NCI-H146 treated with DMSO at 0.1 percent for 48 hours (cell line): ENCODE results near the gene TPR.

Source experiments
- DNase-seq: peaks from one replicate; lab custom pipeline; 2025; ENCODE audit not compliant: unreplicated experiment; lab: John Stamatoyannopoulos, UW

TPR gene

DNA sequence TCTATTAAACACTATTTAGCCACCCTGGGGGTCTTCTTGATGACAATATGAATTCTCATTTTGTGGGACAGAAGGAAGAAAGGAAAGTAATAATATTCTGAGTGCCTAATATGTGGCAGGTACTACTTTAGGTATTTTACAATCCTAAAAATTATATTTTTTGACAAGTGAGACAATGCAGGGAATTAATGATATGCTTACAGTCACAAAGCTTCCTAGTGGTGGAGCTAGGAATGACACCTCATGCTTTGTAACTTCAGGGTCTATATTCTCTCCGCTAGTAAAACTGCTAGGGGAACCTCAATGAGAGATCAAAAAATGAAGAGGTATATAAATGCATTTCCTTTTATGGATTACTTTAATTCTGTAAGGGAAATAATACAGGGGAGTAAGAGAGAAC, 44.3 kb downstream of the TPR start:
- DNase-seq: no peak

DNA sequence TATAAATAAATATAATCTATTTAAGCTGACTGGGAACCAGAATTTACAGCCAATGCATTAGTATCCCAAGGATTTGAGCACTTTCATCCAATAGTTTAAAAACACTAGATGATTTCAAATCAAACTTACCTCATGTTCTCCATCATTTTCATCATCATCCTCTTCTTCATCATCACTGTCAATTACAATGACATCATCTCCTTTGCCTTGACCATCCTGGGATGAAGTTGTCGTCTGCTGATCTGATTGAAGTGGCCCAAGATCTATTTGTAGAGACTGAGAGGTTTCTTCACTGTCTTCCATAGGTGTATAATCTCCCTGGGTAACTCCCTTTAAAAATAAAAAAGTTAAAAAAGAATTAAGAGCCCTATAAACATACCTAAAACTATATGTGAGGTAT, 47.7 kb downstream of the TPR start:
- DNase-seq: no peak

DNA sequence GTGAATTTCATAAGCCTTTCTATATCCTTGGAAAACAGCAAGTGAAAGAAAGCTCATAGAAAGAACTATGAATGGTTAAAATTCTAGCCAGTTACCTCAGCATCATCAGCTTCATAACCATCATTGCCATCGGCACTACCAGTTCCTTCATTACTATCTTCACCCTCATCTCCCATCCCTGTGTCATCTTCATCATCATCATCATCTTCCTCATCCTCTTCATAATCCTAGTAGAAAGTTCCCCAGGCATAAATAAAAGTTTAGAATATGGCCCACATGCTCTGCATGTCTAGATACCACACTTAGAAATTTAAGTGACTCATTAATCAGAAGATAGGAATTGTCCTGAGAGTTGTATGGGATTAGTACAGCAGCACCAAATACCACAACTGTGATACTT, 49.0 kb downstream of the TPR start:
- no peak for DNase-seq

DNA sequence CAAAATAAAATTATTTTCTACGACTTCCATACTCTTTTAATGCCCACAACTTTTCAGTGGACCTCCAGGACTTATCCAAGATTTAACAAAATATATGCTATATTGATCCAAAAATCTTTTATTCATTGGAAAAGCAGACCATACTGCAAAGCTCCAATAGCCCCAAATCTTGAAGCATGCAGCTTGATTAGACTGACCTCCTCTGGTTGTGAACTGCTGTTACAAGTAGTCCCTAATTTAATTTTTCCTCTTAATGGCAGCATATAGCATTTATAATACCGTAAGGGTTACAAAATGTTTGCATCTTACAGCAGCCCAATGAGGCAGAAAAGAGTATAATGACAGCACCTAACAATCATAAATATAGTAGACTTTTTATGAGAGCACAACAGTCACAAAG, 49.8 kb downstream of the TPR start:
- no peak for DNase-seq

DNA sequence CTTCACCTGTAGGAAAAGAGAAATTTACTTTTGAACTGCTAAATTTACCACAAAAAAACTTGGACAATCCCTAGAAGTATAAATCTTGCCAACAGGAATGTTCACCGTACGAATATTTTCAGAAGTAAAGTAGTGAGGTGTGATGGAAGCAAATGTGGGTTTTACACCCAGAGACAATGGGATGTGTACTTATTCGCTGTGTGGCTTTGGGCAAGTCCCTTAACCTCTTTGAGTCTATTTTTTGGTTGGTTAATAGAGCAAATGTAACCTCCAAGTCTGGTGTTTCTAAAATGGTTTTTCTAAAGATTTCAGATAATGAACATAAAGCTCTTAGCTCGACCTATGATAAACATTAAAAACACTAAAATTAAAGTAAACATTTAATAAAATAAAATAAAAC, 51.2 kb downstream of the TPR start:
- DNase-seq: no peak

DNA sequence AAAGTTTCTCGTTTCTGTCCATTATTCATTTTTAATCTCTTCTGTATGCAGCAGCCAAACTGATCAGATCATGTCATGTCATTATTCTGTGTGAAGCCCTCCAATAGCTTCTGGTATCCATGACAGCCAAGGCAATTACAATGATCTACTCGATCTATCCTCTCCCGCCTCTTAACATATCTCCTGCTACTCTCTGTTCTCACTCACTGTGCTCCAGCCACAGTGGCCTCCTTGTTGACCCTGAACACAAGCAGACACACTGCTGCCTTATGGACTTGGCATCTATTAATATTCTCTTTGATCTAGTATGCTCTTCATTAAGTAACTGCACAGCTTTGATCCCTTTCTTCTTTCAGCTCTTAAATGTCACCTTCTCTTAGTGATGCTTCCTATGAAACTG, 59.5 kb downstream of the TPR start:
- no peak for DNase-seq

DNA sequence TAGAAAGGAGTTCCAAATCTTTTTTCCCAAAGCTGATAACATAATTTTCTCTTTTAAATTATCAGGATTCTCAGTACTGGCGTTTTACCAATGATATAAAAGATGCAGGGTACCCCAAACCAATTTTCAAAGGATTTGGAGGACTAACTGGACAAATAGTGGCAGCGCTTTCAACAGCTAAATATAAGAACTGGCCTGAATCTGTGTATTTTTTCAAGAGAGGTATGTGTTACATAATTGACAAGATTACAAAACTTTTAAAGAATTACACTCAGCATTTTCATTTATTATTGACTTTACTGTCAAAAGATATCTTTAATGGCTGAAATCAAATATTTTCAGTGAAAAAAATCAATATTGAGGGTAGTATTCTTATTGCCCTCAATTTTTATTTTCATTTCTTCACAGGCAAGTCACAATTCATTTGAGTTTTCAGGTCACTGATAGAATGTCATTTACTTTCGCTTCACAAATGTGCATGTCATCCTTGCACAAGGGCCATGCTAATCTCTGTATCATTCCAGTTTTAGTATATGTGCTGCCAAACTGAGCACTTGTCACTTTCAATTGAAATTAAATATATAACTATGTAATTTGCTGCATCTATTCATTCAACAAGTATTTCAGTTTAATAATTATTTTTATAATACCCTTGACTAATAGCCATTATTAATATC, 63.5 kb downstream of the TPR start:
- no peak for DNase-seq

DNA sequence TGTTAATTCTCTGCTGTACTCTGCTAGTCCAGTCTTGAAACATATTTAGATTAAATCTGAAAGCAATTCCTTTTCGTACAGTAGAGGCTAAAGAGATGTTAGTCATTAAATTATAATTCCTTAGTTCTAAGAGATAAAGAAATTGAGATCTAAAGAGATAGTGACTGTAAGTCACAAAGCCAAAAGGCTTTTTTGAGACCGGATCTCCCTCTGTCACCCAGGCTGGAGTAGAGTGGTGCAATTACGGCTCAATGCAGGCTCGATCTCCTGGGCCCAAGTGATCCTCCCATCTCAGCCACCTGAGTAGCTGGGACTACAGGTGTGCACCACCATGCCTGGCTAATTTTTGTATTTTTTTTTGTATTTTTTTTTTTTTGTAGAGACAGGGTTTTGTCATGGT, 64.7 kb downstream of the TPR start:
- DNase-seq: no peak

DNA sequence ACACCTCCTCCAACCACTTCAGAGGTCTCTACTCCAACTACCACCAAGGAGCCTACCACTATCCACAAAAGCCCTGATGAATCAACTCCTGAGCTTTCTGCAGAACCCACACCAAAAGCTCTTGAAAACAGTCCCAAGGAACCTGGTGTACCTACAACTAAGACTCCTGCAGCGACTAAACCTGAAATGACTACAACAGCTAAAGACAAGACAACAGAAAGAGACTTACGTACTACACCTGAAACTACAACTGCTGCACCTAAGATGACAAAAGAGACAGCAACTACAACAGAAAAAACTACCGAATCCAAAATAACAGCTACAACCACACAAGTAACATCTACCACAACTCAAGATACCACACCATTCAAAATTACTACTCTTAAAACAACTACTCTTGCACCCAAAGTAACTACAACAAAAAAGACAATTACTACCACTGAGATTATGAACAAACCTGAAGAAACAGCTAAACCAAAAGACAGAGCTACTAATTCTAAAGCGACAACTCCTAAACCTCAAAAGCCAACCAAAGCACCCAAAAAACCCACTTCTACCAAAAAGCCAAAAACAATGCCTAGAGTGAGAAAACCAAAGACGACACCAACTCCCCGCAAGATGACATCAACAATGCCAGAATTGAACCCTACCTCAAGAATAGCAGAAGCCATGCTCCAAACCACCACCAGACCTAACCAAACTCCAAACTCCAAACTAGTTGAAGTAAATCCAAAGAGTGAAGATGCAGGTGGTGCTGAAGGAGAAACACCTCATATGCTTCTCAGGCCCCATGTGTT, 66.6 kb downstream of the TPR start:
- DNase-seq: no peak

DNA sequence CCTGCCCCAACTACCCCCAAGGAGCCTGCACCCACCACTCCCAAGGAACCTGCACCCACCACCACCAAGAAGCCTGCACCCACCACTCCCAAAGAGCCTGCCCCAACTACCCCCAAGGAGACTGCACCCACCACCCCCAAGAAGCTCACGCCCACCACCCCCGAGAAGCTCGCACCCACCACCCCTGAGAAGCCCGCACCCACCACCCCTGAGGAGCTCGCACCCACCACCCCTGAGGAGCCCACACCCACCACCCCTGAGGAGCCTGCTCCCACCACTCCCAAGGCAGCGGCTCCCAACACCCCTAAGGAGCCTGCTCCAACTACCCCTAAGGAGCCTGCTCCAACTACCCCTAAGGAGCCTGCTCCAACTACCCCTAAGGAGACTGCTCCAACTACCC, 67.6 kb downstream of the TPR start:
- no peak for DNase-seq

DNA sequence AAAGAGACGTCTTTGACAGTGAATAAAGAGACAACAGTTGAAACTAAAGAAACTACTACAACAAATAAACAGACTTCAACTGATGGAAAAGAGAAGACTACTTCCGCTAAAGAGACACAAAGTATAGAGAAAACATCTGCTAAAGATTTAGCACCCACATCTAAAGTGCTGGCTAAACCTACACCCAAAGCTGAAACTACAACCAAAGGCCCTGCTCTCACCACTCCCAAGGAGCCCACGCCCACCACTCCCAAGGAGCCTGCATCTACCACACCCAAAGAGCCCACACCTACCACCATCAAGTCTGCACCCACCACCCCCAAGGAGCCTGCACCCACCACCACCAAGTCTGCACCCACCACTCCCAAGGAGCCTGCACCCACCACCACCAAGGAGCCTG, 68.5 kb downstream of the TPR start:
- no peak for DNase-seq

DNA sequence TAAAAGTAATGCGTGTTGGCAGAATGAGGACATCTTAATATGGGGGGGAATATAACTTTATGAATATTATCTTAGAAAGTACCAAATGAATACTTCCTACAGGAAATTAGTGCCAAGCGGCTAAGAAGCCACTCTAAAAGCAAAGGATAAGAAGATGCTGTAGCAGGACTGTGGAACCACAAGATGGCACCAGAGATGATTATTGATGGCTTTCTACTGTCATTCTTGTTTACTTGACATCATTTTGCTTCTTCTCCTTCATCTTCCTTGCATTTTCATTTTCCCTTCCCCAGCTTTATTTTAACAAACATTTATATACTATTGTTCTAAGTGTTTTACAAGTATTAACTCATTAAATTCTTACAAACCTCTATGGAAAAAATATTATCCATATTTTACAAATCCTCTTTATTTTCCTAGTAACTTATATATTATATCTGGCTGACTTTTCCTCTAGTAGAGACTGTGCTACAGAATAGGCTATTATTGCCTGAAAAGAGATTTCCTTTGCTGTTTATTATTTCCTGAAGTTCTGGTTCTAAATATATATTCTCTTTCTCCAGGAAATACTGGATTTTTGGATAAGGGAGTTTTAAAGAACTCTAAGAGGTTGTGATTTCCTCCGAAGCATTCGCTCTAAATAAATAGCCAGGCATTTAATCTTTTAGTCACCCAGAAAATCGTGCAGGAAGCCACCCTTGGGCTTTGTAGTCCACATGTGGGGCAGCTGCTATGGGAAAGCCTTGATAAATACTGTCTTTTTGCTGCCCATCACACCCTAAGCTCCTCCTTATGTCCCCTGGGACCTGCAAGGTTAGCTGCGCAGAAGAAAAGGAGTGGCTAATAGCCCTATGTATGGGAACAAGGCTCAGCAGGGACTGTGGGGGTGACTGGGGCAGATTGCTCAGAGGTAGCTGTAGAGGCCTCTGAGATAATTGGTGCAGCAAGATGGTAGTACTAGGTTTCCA, 69.8 kb downstream of the TPR start:
- no peak for DNase-seq

DNA sequence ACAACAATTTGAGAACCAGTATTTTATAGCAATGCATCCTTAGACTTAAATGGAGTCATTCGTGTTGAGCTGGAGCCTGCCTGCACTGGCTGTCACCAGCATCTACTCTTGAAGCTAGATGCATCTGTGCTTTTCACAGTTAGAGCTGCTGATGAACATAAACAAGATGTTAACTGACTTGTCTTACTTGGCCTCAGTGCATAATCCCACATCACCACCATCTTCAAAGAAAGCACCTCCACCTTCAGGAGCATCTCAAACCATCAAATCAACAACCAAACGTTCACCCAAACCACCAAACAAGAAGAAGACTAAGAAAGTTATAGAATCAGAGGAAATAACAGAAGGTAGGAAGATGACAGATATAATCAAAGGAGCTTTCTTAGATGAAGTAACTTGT, 71.1 kb downstream of the TPR start:
- no peak for DNase-seq

DNA sequence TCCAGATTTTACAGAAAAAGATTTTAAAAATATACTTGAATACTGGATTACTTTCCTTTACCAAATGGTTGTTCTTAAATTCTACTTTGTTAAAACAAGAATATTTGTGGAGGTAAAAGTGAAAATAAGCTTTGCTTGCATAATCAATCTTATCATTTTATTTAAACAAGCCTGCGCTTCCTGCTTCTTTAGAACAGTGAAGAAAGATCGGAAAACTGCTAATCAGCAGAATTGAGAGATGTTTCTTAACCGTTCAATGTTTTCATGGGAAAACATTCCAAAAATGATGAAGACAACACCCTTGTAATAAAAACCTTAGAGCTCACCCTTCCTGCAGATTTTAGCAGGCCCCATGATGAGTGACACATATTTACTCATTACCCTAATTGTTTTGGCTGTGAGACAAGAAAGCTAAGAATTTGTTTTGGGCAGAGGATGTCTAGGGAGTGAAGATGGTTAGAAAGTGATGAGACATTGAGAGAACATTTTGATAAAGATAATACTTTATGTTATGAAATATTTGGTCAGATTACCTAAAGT, 72.6 kb downstream of the TPR start:
- DNase-seq: no peak

DNA sequence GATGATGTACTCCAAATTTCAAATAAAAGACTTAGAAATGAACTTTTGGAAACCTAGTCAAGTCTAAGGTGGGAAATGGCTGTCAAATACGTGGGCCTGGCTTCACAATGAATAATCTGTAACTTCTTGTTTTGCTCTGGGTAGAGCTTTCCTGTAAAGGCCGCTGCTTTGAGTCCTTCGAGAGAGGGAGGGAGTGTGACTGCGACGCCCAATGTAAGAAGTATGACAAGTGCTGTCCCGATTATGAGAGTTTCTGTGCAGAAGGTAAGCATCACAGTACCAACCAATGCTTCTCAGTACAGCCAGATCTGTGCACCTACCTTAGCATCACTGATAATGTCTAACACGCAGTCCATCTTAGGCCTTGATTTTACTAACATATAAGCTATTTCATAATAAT, 73.6 kb downstream of the TPR start:
- DNase-seq: no peak

DNA sequence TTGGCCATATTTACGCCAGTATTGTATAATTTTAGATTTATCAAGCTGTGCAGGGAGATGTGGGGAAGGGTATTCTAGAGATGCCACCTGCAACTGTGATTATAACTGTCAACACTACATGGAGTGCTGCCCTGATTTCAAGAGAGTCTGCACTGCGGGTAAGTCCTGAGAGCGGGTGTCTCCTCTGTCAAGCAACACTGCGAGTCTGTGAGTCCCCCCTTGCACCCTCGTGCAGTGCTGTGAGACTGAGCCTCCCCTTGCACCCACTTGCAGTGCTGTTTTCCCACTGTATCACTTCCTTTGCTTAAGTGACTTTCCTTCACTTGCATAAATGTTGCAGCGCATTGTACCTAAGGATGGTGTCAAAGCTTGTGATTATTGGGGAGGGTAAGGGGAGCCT, 75.0 kb downstream of the TPR start:
- no peak for DNase-seq

DNA sequence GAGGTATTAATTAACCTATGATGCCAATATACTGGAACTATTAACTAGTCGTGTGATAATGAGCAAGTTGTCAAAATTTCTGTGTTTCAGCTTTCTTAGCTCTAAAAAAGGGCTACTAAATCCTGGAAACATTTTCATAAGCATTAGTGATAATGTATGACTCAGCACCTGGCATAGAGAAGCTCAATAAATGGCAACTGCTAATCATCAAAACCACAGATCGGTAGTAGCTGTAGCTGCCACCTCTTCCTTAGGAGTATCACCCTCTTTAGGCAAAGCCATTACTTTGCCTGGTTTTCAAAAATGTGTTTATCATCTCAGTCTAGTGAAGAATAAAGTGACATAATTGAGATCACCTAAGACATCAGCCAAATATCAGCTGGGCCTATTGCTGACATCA, 75.5 kb downstream of the TPR start:
- DNase-seq: no peak

DNA sequence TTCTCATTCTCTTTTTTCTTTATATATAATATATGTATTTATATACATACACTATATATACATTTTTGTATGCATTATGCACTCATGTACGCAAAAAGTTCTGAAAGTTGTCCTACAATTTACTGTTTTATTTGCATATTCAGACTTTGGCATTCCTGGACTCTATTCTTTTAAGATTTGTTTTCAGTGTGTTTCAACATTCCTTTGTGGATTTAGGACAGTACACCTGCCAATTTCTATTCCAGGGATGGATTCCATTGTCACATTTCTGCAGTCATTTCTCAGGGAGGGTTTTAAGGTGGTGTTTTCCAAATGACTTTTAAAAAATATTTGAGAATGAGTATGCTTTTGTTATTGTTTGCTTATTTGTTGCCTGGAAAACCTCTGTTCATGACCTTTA, 76.2 kb downstream of the TPR start:
- DNase-seq: no peak

DNA sequence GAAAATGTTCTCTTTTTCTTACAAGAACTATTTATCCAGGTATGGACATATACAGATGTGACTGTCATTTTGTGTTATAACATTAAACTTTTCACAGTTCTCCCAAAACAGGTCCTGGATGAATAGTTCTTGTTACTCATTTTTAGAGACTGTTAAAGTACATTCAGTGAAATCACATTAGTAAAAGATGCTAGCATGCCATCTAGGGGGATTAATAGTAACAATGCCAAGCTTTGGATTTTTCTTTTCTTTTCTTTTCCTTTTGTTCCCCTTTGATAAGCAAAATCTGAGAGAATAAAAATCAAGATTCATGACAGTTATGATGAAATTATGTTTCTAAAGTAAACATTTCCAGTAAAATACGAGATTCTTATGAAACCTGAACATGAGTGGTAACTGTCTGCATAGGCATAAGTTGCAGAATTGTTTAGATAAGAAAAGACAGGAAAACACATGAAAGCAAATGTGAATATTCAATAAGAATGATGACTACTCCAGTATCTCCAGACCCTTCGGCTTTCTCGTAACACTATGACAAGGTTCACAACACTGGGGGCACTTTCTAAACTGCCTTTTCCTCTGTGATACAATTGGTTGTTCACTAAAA, 77.5 kb downstream of the TPR start:
- DNase-seq: no peak

DNA sequence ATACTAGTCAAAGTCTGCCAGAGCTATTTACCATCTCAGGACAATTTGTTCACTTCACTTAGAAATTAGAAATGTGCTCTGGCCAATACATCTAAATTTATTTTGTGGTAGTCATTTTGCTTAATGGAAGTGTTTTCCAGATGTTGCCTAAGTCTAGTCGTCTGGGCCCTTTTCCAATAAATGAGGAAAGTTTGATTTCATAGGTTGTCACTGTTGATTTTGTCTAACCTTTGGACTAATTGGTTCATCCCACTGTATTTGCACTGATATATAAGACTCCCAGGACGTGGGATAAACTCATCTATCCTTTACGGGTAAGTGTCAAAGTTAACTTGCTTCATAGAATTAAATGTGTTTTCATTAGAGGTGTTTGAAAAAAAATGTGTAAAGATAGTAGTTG, 79.1 kb downstream of the TPR start, which contains the start of gene PRG4:
PRG4 (plus strand) TSS at position 300 of the 400 bp plus-strand sequence.
- DNase-seq: no peak

DNA sequence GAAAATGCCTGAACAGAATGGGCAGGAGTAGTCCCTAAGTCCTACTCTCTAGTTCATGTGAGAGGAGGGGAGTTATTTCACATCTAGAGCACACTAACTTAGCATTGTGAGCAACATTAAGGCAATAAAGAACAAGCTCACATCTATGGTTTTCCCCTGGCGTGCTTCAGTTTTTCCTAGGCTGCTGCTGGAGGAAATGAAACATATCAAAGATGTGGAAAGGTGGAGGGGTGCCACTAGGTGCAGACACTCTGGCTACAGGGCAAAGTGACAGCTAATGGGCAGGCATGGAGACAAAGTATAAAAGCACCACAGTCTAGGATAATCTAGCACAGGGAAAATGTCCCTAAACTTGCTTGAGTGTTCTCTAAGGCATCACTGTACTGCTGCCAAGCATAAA, 82.2 kb downstream of the TPR start:
- DNase-seq: no peak
